Ecto neural progenitor cell (in vitro differentiated cells): ENCODE results near the gene BTF3L4.
"Not testable (repeated sequence)": the region's sequence is repeated elsewhere in the genome, so short reads cannot be mapped to it uniquely, and the experiment has no call there.

Experiments used
- DNase-seq: peaks from one replicate; pipeline ENCODE4 v3.0.0-alpha.2; 2018; ENCODE audit warnings: low spot score

The BTF3L4 gene

GRCh38 chr1:52055066-52055865 lies 829 bp upstream of the BTF3L4 start, which contains the start of gene TXNDC12:
Gene TXNDC12, minus strand, starts transcription at chr1:52055191. Its CDS starts 95 bp downstream, at chr1:52055096.
- DNase-seq, result peak; percentile 82

- DNase-seq, result no peak
These were observed 281 bp upstream of the BTF3L4 start for GRCh38 chr1:52055866-52056162.

- DNase-seq, result no peak
These were observed 789 bp downstream of the BTF3L4 start for GRCh38 chr1:52056937-52057231.

- DNase-seq, result no peak
These were observed 1.2 kb downstream of the BTF3L4 start for GRCh38 chr1:52057255-52057654.

GRCh38 chr1:52057876-52058415 lies 1.9 kb downstream of the BTF3L4 start:
- no peak for DNase-seq

- DNase-seq, result no peak
These were observed 3.2 kb downstream of the BTF3L4 start for GRCh38 chr1:52059321-52059720.

GRCh38 chr1:52059888-52060287 lies 3.8 kb downstream of the BTF3L4 start:
- DNase-seq, result no peak

- DNase-seq, result no peak
These were observed 4.7 kb downstream of the BTF3L4 start for GRCh38 chr1:52060822-52061221.

- no peak for DNase-seq
These were observed 7.1 kb downstream of the BTF3L4 start for GRCh38 chr1:52063192-52063591.

- DNase-seq, result no peak
These were observed 14.6 kb downstream of the BTF3L4 start for GRCh38 chr1:52070704-52071103.

- no peak for DNase-seq
These were observed 16.2 kb downstream of the BTF3L4 start for GRCh38 chr1:52072291-52072690.

GRCh38 chr1:52077277-52077676 lies 21.2 kb downstream of the BTF3L4 start:
- DNase-seq, result not testable (repeated sequence)

GRCh38 chr1:52080014-52080415 lies 23.9 kb downstream of the BTF3L4 start:
- DNase-seq, result no peak

- not testable (repeated sequence) for DNase-seq
These were observed 31.8 kb downstream of the BTF3L4 start for GRCh38 chr1:52087892-52088291.

- not testable (repeated sequence) for DNase-seq
These were observed 38.2 kb downstream of the BTF3L4 start for GRCh38 chr1:52094300-52094699.

GRCh38 chr1:52096216-52096615 lies 40.1 kb downstream of the BTF3L4 start:
- no peak for DNase-seq

GRCh38 chr1:52098139-52098871 lies 42.2 kb downstream of the BTF3L4 start:
- DNase-seq, result peak; percentile 60

GRCh38 chr1:52102336-52103013 lies 46.4 kb downstream of the BTF3L4 start:
- no peak for DNase-seq

- no peak for DNase-seq
These were observed 55.4 kb downstream of the BTF3L4 start for GRCh38 chr1:52111492-52111891.

- DNase-seq, result no peak
These were observed 56.4 kb downstream of the BTF3L4 start for GRCh38 chr1:52112489-52112888.

- peak; percentile 49 for DNase-seq
These were observed 63.4 kb downstream of the BTF3L4 start for GRCh38 chr1:52119301-52120079.

GRCh38 chr1:52122384-52122783 lies 66.3 kb downstream of the BTF3L4 start:
- DNase-seq, result no peak
